GM18526 (cell line): ENCODE measurements around the gene ATF7IP.

Experiments used
- POLR2A ChIP-seq: IDR thresholded peaks from 3 replicates; pipeline ENCODE4 v1.6.1; 2011; ENCODE audit not compliant: insufficient read length; ENCODE audit errors: extremely low read depth

Gene ATF7IP

DNA sequence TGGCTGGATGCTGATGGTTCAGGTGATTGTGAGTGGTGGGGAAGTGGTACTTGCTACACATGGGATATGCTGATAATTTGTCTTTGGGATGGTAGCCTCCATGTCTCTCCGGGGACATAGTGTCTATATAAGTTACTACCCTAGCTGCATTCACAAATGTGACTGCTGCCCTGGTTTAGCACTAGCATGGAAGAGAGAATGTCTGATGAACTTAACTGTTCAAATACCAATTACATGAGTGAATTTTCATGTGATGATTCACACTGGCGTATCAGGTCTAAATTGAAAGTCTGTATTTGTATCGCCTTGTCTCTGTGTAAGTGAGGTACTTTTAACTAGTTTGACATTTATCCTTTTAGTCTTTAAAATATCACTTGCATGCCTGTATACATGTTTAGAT lies 34.4 kb downstream of the ATF7IP start:
- TF ChIP-seq POLR2A = no peak

DNA sequence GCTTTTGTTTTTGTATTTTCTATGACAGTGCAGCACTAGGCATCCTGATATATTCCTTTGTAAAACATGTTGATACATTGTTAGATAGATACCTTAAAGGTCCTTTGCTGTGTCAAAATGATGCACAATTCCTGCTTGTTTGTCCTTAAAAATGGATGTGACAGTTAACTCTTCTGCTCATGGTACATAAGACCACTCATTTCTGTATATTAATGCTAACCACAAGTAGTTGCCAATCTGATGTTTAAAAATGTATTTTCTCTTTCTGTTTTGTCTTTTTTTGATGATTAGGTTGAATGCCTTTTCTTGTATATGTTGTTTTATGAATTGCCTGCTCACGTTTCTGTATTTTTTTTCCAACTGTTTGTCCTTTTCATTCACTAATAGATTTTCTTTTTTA lies 35.1 kb downstream of the ATF7IP start:
- no peak for TF ChIP-seq POLR2A

DNA sequence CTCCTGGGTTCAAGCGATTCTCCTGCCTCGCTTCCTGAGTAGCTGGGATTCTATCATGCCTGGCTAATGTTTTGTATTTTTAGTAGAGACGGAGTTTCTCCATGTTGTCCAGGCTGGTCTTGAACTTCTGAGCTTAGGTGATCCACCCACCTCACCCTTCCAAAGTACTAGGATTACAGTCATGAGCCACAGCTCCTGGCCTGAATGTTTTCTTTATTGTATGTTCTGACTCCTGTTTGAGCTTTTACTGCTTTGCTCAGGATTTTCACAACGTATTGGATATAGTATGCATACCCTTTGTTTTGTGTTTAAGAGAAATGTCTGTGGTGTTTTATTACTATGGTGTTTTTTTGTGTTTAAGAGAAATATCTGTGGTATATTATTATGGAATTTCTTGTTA lies 37.2 kb downstream of the ATF7IP start:
- TF ChIP-seq POLR2A = no peak

- TF ChIP-seq POLR2A = no peak
These were observed 37.8 kb downstream of the ATF7IP start for GRCh38 chr12:14403293-14403692.

- TF ChIP-seq POLR2A = no peak
These were observed 38.3 kb downstream of the ATF7IP start for GRCh38 chr12:14403711-14404196.

GRCh38 chr12:14408208-14408607 lies 42.7 kb downstream of the ATF7IP start:
- TF ChIP-seq POLR2A = no peak

- TF ChIP-seq POLR2A = no peak
These were observed 44.7 kb downstream of the ATF7IP start for GRCh38 chr12:14410177-14410576.

GRCh38 chr12:14410841-14411569 lies 45.5 kb downstream of the ATF7IP start:
- TF ChIP-seq POLR2A = no peak

- TF ChIP-seq POLR2A = no peak
These were observed 51.2 kb downstream of the ATF7IP start for GRCh38 chr12:14416658-14417057.

DNA sequence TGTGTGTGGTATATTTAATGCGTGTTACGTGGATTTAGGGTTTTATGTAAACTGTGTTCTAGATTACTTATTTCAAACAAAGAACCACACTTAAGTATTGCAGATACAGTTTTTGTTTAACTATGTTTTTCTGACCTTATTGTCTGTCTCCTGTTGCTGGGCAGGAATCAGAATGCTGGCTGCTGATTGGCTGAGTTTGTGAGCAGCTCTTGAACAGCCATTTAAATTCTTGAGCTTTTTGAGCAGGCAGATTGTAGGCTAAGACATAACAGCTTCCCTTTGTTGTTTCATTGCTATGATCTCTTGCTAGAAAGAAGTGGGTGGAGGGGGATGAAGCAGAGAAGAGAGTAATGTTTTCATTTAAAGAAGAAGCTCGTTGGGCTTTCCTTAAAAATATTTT lies 52.2 kb downstream of the ATF7IP start:
- no peak for TF ChIP-seq POLR2A

GRCh38 chr12:14418451-14418890 lies 53.0 kb downstream of the ATF7IP start:
- TF ChIP-seq POLR2A = no peak

- TF ChIP-seq POLR2A = no peak
These were observed 57.2 kb downstream of the ATF7IP start for GRCh38 chr12:14422516-14423230.

DNA sequence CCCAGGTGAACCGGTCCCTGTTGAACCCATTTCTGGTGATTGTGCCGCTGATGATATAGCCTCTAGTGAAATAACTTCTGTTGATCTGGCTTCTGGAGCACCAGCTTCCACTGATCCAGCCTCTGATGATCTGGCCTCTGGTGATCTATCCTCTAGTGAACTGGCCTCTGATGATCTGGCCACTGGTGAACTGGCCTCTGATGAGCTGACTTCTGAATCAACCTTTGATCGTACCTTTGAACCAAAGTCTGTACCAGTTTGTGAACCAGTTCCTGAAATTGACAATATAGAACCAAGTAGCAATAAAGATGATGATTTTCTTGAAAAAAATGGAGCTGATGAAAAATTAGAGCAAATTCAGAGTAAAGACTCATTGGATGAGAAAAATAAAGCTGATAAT lies 59.1 kb downstream of the ATF7IP start:
- TF ChIP-seq POLR2A = no peak

DNA sequence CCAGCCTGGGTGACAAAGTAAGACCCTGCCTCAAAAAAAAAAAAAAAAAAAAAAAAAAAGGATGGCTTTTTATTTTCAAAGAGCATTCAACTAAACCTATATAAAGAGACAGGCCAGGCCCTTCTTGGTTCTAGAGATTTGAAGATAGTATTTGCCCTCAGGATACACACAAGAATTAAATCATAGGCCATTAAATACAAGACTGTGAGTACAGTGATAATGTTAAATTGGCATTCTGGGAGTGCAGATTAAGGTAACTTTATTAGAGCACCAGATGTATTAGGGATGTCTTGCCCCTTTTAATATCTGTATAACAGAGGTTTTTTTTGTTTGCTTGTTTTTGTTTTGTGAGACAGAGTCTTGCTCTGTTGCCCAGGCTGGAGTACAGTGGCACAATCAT lies 61.3 kb downstream of the ATF7IP start:
- TF ChIP-seq POLR2A = no peak

DNA sequence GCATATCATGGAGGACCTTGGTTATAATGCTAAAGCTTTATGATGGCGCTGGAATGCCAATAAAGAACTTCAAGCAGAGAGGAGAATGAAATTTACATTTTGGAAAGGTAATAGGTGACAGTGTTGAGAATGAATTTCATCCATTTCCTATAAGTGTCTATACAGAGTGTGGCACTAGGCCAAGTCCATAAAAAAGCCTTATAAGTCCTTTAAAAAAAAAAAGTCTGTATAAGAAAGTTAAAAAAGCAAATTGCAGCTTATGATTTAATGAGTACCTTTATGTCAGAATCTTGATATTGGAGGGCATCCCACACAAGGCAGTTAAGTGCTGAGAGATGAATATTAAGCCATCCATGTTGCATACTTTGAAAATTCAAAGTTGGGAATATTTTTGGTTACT lies 62.4 kb downstream of the ATF7IP start:
- no peak for TF ChIP-seq POLR2A

GRCh38 chr12:14430394-14430986 lies 65.0 kb downstream of the ATF7IP start:
- TF ChIP-seq POLR2A = no peak
